ENCODE measurements around the gene RBM26. TPM values are rescaled to one million over a fixed set of nuclear protein-coding genes. Genes with fewer than 3 reads are reported as not detected.
A peak's percentile ranks its signal among the peaks of the same experiment; 100 is the strongest.

The RBM26 gene
- total and polyA plus RNA-seq, 2 experiments from 2014 or later, result 46.0 to 69.3 TPM

DNA sequence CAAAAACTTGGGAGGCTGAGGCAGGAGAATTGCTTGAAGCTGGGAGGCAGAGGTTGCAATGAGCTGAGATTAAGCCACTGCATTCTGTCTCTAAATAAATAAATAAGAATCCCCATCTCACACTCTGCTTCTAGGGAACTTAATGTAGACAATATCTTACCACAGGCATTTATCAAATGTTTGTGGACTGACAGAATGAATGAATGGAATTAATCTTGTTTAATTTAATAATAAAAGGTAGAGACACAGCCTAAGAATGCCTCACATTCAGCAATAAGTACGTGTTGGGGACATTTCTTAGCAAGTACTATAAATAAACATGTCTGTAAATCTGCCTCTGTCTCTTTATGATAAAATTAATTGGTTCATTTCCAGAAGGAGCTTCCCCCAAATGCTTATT lies 36.2 kb upstream of the RBM26 start:
- DNase-seq (ENCODE audit: low spot score) (no peak), ATAC-seq (no peak)
- Mint-ChIP-seq H3K27me3 (ENCODE audit: insufficient read depth, low read depth, poor library complexity) (peaks cover 9% of the 10 kb centered on the region), H3K36me3 (ENCODE audit: low read depth) (no peaks in the 10 kb centered on the region), H3K27ac (no peak overlapping the region), H3K4me1 (peaks cover 22% of the 10 kb centered on the region), H3K4me3 (no peak overlapping the region), H3K9me3 (no peaks in the 10 kb centered on the region)
- Histone ChIP-seq H3F3A (replicated peaks; ENCODE audit: low read depth) (no peaks in the 10 kb centered on the region), H3K79me2 (replicated peaks; ENCODE audit: insufficient read depth) (no peaks in the 10 kb centered on the region), H4K20me1 (replicated peaks; ENCODE audit: insufficient read depth) (no peaks in the 10 kb centered on the region), H3K27me3 (ENCODE audit: insufficient read depth) (no peaks in the 10 kb centered on the region), H3K4me3 (no peak overlapping the region), H2AFZ (peak overlapping the region; percentile 95), H3K4me1 (ENCODE audit: insufficient read depth) (peaks cover 4% of the 10 kb centered on the region; the same call in 1 of the 2 replicates), H3K36me3 (ENCODE audit: insufficient read depth) (no peaks in the 10 kb centered on the region), H3K4me2 (no peak overlapping the region), H3K27ac (ENCODE audit: low read depth) (no peak overlapping the region), H3K9me2 (ENCODE audit: insufficient read depth) (no peaks in the 10 kb centered on the region)
- TF ChIP-seq EZH2phosphoT487 (IDR thresholded peaks at IDR 0.05; ENCODE audit: unreplicated experiment), result no peak
- no peak for TF ChIP-seq POLR2AphosphoS5 (IDR thresholded peaks at IDR 0.05; ENCODE audit: low read depth)
- TF ChIP-seq, protein P1, sequence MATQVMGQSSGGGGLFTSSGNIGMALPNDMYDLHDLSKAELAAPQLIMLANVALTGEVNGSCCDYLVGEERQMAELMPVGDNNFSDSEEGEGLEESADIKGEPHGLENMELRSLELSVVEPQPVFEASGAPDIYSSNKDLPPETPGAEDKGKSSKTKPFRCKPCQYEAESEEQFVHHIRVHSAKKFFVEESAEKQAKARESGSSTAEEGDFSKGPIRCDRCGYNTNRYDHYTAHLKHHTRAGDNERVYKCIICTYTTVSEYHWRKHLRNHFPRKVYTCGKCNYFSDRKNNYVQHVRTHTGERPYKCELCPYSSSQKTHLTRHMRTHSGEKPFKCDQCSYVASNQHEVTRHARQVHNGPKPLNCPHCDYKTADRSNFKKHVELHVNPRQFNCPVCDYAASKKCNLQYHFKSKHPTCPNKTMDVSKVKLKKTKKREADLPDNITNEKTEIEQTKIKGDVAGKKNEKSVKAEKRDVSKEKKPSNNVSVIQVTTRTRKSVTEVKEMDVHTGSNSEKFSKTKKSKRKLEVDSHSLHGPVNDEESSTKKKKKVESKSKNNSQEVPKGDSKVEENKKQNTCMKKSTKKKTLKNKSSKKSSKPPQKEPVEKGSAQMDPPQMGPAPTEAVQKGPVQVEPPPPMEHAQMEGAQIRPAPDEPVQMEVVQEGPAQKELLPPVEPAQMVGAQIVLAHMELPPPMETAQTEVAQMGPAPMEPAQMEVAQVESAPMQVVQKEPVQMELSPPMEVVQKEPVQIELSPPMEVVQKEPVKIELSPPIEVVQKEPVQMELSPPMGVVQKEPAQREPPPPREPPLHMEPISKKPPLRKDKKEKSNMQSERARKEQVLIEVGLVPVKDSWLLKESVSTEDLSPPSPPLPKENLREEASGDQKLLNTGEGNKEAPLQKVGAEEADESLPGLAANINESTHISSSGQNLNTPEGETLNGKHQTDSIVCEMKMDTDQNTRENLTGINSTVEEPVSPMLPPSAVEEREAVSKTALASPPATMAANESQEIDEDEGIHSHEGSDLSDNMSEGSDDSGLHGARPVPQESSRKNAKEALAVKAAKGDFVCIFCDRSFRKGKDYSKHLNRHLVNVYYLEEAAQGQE (IDR thresholded peaks at IDR 0.05; ENCODE audit: unreplicated experiment), result no peak
- no peak for TF ChIP-seq STAT1 (IDR thresholded peaks at IDR 0.05; ENCODE audit: unreplicated experiment)
- TF ChIP-seq, protein P2, sequence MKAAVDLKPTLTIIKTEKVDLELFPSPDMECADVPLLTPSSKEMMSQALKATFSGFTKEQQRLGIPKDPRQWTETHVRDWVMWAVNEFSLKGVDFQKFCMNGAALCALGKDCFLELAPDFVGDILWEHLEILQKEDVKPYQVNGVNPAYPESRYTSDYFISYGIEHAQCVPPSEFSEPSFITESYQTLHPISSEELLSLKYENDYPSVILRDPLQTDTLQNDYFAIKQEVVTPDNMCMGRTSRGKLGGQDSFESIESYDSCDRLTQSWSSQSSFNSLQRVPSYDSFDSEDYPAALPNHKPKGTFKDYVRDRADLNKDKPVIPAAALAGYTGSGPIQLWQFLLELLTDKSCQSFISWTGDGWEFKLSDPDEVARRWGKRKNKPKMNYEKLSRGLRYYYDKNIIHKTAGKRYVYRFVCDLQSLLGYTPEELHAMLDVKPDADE (IDR thresholded peaks at IDR 0.05), result no peak
- TF ChIP-seq CREB1 (CRISPR knock-in tag; IDR thresholded peaks at IDR 0.05; ENCODE audit: low read depth), result no peak
- TF ChIP-seq, protein P3, sequence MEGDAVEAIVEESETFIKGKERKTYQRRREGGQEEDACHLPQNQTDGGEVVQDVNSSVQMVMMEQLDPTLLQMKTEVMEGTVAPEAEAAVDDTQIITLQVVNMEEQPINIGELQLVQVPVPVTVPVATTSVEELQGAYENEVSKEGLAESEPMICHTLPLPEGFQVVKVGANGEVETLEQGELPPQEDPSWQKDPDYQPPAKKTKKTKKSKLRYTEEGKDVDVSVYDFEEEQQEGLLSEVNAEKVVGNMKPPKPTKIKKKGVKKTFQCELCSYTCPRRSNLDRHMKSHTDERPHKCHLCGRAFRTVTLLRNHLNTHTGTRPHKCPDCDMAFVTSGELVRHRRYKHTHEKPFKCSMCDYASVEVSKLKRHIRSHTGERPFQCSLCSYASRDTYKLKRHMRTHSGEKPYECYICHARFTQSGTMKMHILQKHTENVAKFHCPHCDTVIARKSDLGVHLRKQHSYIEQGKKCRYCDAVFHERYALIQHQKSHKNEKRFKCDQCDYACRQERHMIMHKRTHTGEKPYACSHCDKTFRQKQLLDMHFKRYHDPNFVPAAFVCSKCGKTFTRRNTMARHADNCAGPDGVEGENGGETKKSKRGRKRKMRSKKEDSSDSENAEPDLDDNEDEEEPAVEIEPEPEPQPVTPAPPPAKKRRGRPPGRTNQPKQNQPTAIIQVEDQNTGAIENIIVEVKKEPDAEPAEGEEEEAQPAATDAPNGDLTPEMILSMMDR (conservative IDR thresholded peaks at IDR 0.05; ENCODE audit: low read depth in 2 of 2), result no peak
- TF ChIP-seq ZNF331 (CRISPR knock-in tag; IDR thresholded peaks at IDR 0.05; ENCODE audit: low read depth), result no peak
- TF ChIP-seq NANOG (IDR thresholded peaks at IDR 0.05; ENCODE audit: borderline replicate concordance), result no peak
- TF ChIP-seq ZNF114 (CRISPR knock-in tag; IDR thresholded peaks at IDR 0.05), result no peak
- TF ChIP-seq EZH2 (IDR thresholded peaks at IDR 0.05; ENCODE audit: low read depth, unreplicated experiment), result no peak
- TF ChIP-seq, protein P4, sequence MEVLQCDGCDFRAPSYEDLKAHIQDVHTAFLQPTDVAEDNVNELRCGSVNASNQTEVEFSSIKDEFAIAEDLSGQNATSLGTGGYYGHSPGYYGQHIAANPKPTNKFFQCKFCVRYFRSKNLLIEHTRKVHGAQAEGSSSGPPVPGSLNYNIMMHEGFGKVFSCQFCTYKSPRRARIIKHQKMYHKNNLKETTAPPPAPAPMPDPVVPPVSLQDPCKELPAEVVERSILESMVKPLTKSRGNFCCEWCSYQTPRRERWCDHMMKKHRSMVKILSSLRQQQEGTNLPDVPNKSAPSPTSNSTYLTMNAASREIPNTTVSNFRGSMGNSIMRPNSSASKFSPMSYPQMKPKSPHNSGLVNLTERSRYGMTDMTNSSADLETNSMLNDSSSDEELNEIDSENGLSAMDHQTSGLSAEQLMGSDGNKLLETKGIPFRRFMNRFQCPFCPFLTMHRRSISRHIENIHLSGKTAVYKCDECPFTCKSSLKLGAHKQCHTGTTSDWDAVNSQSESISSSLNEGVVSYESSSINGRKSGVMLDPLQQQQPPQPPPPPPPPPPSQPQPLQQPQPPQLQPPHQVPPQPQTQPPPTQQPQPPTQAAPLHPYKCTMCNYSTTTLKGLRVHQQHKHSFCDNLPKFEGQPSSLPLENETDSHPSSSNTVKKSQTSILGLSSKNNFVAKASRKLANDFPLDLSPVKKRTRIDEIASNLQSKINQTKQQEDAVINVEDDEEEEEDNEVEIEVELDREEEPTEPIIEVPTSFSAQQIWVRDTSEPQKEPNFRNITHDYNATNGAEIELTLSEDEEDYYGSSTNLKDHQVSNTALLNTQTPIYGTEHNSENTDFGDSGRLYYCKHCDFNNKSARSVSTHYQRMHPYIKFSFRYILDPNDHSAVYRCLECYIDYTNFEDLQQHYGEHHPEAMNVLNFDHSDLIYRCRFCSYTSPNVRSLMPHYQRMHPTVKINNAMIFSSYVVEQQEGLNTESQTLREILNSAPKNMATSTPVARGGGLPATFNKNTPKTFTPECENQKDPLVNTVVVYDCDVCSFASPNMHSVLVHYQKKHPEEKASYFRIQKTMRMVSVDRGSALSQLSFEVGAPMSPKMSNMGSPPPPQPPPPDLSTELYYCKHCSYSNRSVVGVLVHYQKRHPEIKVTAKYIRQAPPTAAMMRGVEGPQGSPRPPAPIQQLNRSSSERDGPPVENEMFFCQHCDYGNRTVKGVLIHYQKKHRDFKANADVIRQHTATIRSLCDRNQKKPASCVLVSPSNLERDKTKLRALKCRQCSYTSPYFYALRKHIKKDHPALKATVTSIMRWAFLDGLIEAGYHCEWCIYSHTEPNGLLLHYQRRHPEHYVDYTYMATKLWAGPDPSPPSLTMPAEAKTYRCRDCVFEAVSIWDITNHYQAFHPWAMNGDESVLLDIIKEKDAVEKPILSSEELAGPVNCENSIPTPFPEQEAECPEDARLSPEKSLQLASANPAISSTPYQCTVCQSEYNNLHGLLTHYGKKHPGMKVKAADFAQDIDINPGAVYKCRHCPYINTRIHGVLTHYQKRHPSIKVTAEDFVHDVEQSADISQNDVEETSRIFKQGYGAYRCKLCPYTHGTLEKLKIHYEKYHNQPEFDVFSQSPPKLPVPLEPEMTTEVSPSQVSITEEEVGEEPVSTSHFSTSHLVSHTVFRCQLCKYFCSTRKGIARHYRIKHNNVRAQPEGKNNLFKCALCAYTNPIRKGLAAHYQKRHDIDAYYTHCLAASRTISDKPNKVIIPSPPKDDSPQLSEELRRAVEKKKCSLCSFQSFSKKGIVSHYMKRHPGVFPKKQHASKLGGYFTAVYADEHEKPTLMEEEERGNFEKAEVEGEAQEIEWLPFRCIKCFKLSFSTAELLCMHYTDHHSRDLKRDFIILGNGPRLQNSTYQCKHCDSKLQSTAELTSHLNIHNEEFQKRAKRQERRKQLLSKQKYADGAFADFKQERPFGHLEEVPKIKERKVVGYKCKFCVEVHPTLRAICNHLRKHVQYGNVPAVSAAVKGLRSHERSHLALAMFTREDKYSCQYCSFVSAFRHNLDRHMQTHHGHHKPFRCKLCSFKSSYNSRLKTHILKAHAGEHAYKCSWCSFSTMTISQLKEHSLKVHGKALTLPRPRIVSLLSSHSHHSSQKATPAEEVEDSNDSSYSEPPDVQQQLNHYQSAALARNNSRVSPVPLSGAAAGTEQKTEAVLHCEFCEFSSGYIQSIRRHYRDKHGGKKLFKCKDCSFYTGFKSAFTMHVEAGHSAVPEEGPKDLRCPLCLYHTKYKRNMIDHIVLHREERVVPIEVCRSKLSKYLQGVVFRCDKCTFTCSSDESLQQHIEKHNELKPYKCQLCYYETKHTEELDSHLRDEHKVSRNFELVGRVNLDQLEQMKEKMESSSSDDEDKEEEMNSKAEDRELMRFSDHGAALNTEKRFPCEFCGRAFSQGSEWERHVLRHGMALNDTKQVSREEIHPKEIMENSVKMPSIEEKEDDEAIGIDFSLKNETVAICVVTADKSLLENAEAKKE (CRISPR knock-in tag; IDR thresholded peaks at IDR 0.05), result no peak
- no peak for TF ChIP-seq JUNB (IDR thresholded peaks at IDR 0.05; ENCODE audit: unreplicated experiment)

Data from GM23338 (cell line).